ENCODE data around the gene PPP3R1. TPM values are rescaled to one million over a fixed set of nuclear protein-coding genes. Genes with fewer than 3 reads are reported as not detected.
A peak's percentile ranks its signal among the peaks of the same experiment; 100 is the strongest.

The PPP3R1 gene
- total and polyA plus RNA-seq, 4 donors = 2.4 to 42.5 (median 18.3) TPM

GRCh38 chr2:68193144-68193543 lies 59.2 kb downstream of the PPP3R1 start:
- Histone ChIP-seq H3K4me3 (ENCODE audit: low read depth in 1 of 3, low read length in 3 of 3) (no peak overlapping the region), H3K9ac (ENCODE audit: low read depth in 1 of 2, low read length in 2 of 2) (no peak overlapping the region), H3K27me3 (ENCODE audit: control insufficient read depth in 4 of 4, insufficient read depth in 4 of 4, low read length in 3 of 4) (no peaks in the 10 kb centered on the region), H3K36me3 (ENCODE audit: control insufficient read depth in 4 of 4, insufficient read depth in 3 of 4, low read depth in 1 of 4, low read length in 3 of 4) (no peaks in the 10 kb centered on the region), H3K9me3 (ENCODE audit: control insufficient read depth in 4 of 4, low read length in 3 of 4) (no peaks in the 10 kb centered on the region), H3K4me1 (ENCODE audit: control insufficient read depth in 4 of 4, insufficient read depth in 4 of 4, low read length in 3 of 4) (peaks cover 4 to 15% (median 9%) of the 10 kb centered on the region in 4 donors), H3K27ac (ENCODE audit: low read depth in 1 of 2, low read length in 2 of 2) (no peak overlapping the region)
- TF ChIP-seq RAD21 (IDR thresholded peaks at IDR 0.05) (no peak), HNF4A (conservative IDR thresholded peaks at IDR 0.05) (no peak), TAF1 (conservative IDR thresholded peaks at IDR 0.05) (no peak), JUND (IDR thresholded peaks at IDR 0.05) (no peak), RXRA (IDR thresholded peaks at IDR 0.05) (no peak), YY1 (IDR thresholded peaks at IDR 0.05) (no peak), MAX (IDR thresholded peaks at IDR 0.05) (no peak), HNF4G (IDR thresholded peaks at IDR 0.05) (no peak), REST (IDR thresholded peaks at IDR 0.05) (no peak), FOXA1 (IDR thresholded peaks at IDR 0.05) (no peak), GABPA (IDR thresholded peaks at IDR 0.05 in 1 of 2, conservative IDR thresholded peaks at IDR 0.05 in 1 of 2) (no peak), SP1 (IDR thresholded peaks at IDR 0.05) (no peak), EGR1 (IDR thresholded peaks at IDR 0.05; ENCODE audit: low read depth in 2 of 2) (no peak), NR2F2 (IDR thresholded peaks at IDR 0.05) (no peak), FOXA2 (IDR thresholded peaks at IDR 0.05) (no peak)
- TF ChIP-seq, protein P1, sequence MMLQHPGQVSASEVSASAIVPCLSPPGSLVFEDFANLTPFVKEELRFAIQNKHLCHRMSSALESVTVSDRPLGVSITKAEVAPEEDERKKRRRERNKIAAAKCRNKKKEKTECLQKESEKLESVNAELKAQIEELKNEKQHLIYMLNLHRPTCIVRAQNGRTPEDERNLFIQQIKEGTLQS (IDR thresholded peaks at IDR 0.05) = no peak
- TF ChIP-seq, protein P2, sequence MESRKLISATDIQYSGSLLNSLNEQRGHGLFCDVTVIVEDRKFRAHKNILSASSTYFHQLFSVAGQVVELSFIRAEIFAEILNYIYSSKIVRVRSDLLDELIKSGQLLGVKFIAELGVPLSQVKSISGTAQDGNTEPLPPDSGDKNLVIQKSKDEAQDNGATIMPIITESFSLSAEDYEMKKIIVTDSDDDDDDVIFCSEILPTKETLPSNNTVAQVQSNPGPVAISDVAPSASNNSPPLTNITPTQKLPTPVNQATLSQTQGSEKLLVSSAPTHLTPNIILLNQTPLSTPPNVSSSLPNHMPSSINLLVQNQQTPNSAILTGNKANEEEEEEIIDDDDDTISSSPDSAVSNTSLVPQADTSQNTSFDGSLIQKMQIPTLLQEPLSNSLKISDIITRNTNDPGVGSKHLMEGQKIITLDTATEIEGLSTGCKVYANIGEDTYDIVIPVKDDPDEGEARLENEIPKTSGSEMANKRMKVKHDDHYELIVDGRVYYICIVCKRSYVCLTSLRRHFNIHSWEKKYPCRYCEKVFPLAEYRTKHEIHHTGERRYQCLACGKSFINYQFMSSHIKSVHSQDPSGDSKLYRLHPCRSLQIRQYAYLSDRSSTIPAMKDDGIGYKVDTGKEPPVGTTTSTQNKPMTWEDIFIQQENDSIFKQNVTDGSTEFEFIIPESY (IDR thresholded peaks at IDR 0.05) = no peak
- WGBS = 77% methylated on average over 3 of the region's 3 CpGs
- DNase-seq (ENCODE audit: low spot score) = no peak

DNA sequence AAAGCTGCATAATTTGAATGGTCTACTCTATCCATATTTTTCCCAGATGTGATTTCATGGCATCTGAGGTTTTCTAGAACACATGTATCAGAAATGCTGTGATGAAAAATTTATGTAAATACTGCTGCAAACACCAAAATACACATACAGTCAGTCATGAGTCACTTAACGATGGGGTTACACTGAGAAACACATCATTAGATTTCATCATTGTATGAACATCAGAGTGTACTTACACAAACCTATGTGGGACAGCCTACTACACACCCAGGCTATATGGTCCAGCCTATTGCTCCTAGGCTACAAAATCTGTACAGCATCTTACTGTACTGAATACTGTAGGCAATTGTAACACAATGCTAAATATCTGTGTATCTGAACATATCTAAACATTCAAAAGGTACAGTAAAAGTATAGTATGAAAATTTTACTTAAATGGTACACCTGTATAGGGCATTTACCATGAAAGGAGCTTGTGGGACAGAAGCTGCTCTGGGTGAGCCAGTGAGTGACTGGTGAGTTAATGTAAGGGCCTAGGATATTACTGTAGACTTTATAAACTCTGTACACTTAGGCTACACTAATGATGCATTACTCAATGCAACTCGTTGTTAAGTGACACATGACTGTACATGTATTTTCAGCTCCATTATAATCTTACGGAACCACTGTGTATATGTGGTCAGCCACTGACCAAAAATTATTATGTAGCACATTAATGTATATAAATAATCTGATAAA lies 61.2 kb downstream of the PPP3R1 start:
- Histone ChIP-seq H3K27ac (ENCODE audit: low read depth in 1 of 2, low read length in 2 of 2) (peak overlapping the region in 1 of 2 donors; percentile 43), H3K4me1 (ENCODE audit: control insufficient read depth in 4 of 4, insufficient read depth in 4 of 4, low read length in 3 of 4) (peaks cover 12 to 23% (median 19%) of the 10 kb centered on the region in 4 donors), H3K36me3 (ENCODE audit: control insufficient read depth in 4 of 4, insufficient read depth in 3 of 4, low read depth in 1 of 4, low read length in 3 of 4) (peaks cover 0 to 2% (median under 1%) of the 10 kb centered on the region in 4 donors), H3K9me3 (ENCODE audit: control insufficient read depth in 4 of 4, low read length in 3 of 4) (no peaks in the 10 kb centered on the region), H3K9ac (ENCODE audit: low read depth in 1 of 2, low read length in 2 of 2) (no peak overlapping the region), H3K4me3 (ENCODE audit: low read depth in 1 of 3, low read length in 3 of 3) (no peak overlapping the region), H3K27me3 (ENCODE audit: control insufficient read depth in 4 of 4, insufficient read depth in 4 of 4, low read length in 3 of 4) (no peaks in the 10 kb centered on the region)
- 60% methylated on average over 3 of the region's 3 CpGs for WGBS
- no peak for DNase-seq (ENCODE audit: low spot score)
- TF ChIP-seq NR2F2 (IDR thresholded peaks at IDR 0.05) = no peak
- TF ChIP-seq YY1 (IDR thresholded peaks at IDR 0.05) = no peak
- TF ChIP-seq, protein P1 (IDR thresholded peaks at IDR 0.05) = no peak
- no peak for TF ChIP-seq HNF4G (IDR thresholded peaks at IDR 0.05)
- no peak for TF ChIP-seq REST (IDR thresholded peaks at IDR 0.05)
- TF ChIP-seq EGR1 (IDR thresholded peaks at IDR 0.05; ENCODE audit: low read depth in 2 of 2) = no peak
- TF ChIP-seq TAF1 (conservative IDR thresholded peaks at IDR 0.05) = no peak
- no peak for TF ChIP-seq MAX (IDR thresholded peaks at IDR 0.05)
- TF ChIP-seq HNF4A (conservative IDR thresholded peaks at IDR 0.05) = no peak
- TF ChIP-seq, protein P2 (IDR thresholded peaks at IDR 0.05) = no peak
